Stimulated activated CD8-positive, alpha-beta memory T cell treated with anti-CD3 and anti-CD28 coated beads, Interleukin-12 subunit alpha, Interleukin-12 subunit beta, amount 100 ng/mL, for 1 hour (primary cell): ENCODE results near the gene FFAR2.
"Not testable (repeated sequence)": the region's sequence is repeated elsewhere in the genome, so short reads cannot be mapped to it uniquely, and the experiment has no call there.

Experiments
- DNase-seq: peaks from one replicate; pipeline ENCODE4 v3.0.0-alpha.2; 2020; ENCODE audit warnings: low read depth

The FFAR2 gene

DNA sequence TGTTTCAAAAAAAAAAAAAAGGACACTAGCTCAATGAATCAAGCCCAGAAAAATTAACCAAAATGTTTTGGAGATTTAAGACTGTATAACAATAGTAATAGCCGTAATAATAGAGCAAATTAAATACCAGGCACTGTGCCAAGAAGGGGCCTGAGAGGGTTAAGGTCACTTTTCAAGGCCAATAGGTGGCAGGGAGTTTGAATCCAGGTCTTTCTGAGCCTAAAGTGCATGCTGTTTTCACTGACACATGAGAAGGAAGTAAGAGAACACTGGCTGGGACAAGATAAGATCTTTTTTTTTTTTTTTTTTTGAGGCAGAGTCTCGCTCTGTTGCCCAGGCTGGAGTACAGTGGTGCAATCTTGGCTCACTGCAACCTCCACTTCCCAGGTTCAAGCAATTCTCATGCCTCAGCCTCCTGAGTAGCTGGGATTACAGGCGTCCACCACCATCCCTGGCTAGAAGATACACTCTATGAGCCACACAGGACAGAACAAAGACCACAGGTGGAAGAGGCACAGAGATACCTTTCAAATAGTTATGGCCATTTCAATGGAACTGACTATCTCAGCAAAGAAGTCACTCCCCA lies 7.7 kb downstream of the FFAR2 start:
- no peak for DNase-seq

DNA sequence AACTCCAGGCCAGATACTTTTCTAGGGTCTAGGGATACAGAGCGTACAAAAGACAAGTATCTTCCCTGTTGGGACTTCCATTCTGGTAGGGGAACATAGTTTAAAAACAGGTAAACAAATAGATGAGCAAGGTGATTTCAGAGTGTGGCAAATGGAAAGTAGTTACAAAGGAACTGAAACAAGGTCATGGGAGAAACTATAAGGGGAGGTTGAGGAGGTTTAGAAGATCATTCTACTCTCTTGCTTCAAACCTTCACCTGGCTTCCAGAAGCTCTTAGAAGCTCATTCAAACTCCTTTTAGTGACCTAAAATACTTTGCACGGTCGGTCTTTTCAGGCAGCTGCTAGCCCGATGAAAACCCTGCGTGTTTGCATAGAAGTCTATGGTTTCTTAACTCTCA lies 9.1 kb downstream of the FFAR2 start:
- no peak for DNase-seq

DNA sequence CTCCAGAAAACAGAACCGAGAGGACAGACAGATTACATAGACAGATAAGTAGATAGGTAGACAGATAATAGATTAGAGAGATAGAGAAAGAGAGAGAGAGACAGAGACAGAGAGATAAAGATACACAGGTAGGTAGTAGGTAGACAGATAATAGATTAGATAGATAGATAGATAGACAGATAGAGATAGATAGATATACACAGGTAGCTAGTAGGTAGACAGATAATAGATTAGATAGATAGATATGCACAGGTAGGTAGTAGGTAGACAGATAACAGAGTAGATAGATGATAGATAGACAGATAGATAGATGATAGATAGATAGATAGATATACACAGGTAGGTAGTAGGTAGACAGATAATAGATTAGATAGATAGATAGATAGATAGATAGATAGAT lies 10.1 kb downstream of the FFAR2 start:
- no peak for DNase-seq

DNA sequence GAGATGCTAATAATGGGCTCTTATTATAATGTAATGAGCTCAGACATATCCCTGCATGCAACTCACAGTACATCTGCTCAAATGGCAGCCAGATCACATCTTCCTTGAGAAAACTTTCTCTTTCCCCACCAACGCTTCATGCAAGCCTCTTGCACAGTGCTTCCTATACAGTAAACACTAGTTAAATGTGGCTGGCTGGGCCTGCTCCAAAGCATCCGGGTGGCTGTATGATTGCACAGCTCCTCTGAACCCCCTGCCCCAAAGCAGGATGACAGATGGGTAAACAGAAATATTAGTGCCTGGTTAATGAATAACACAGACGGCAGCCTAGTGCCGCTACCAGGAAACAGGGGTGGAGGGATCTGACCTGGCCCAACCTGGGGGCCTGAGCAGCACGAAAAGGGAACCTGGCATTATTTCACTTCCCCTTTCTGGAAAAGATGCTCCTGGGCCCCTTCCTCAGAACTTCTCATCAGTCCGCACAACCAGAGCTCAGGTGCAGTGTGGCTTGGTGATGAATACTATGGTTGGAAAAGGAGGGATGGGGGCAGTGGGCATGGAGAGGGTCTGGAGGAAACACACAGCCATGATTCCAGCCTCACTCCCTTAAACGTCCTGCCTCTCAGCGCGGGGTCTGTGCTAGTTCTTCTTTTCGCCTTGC lies 10.8 kb downstream of the FFAR2 start:
- no peak for DNase-seq

DNA sequence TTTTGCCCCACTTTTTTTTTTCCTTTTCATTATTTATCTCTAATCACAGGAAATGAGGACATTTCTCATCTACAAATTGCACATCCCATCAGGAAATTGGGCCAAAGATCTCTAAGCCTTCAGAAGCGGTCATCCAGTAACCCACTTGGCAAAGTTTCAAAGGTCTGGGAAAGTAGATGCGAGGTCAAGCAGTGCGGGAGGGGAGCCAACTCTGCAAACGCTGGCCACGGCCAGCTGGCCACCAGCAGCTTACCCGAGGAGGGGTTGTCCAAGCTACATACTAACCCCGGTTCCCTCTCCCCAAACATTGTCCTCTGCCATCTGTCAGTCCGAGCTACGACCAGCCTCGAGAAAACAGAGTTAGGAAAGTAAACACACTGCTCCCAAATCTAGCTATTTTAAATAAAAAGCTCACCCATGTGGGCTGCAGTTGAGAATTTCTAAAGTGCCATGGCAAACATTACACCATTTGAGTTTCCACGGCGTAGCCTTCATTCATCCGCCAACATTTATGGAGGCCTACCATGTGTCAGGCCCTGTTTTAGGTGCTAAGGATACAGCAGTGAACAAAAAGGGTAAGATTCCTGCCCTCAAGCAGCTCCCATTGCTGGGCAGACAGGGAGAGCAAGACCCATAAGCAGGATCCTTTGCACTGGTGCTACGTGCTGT lies 11.5 kb downstream of the FFAR2 start:
- no peak for DNase-seq

DNA sequence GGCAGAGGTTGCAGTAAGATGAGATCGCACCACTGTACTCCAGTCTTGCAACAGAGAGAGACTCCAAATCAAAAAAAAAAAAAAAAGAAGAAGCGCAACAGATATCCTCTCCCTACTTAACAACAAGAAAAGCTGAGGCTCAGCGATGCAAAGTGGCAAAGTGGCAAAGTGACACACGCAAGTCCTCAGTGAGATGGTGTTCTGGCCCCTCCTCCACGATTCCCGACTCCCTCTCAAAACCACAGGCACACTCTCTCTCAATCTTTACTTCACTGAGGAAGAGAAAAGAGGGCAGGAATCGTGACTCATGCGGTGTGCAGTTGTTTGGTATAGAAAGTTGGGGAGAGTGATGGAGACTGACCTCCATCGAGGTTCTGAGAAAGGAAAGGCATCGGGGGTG lies 12.6 kb downstream of the FFAR2 start:
- DNase-seq: no peak

DNA sequence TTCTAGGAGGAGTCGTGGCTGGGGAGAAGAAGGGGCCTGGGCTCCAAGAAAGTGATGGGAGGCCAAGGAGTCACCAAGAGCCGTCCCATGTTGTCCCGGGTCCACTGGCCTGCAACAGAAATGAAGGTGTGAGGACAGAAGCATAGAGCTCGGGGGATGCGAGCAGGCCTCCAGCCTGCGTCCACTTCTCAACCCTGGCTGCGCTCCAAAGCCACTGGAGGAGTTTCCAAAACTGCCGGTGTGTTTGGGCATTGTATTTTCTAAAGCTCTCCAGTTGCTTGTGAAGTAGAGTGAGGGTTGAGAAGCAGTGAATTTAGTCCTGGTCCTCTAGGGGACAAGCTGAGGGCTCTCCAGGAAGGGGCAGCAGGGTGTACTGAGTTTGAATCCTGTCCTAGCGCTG lies 13.0 kb downstream of the FFAR2 start:
- no peak for DNase-seq

DNA sequence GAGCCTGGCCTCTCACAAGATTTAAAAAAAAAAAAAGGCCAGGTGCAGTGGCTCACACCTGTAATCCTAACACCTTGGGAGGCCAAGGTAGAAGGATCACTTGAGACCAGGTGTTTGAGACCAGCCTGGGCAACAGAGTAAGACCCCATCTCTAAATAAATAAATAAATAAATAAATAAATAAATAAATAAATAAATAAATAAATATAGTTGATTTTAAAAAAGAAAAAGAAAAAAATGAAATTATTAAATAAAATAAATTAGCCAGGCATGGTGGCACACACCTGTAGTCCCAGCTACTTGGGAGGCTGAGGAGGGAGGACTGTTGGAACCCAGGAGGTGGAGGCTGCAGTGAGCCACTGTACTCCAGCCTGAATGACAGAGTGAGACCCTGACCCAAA lies 13.7 kb downstream of the FFAR2 start:
- DNase-seq: not testable (repeated sequence)

DNA sequence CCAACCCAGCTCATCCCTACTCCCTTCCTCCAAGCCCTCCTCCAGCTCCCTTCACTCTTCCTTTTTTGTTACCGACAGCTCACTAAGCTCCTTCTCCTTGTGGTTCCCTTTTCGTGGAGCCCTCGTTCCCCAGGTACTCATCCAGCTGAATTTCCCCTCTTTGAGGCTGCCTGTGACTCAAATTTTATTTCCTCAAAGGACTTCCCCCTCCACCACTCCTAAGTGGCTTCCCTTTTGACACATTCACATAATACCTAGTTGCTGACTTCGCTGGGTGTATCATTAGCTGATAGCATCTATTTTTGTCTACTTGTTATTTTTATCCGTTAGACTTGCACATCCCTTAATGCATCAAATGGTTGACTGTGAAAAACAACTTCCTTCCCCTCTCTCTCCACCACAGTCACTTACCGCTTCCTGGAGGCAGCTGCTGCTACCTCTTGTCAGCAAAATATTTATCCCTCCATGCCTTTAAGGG lies 14.5 kb downstream of the FFAR2 start:
- DNase-seq: peak; percentile 31

DNA sequence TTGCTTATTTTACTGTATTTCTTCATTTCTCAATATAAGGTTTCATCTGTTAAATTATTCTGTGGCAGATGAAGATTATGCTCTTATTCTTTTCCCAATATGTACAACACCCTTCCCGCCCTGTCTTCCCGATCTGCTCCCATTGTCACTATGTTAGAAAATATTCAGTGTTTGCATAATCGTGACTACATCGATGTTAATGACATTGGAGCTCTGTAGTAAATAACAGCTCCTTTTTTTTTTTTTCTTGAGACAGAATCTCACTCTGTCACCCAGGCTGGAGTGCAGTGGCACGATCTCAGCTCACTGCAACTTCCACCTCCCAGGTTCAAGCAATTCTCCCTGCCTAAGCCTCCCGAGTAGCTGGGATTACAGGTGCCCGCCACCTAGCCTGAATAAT lies 14.9 kb downstream of the FFAR2 start:
- DNase-seq: not testable (repeated sequence)

DNA sequence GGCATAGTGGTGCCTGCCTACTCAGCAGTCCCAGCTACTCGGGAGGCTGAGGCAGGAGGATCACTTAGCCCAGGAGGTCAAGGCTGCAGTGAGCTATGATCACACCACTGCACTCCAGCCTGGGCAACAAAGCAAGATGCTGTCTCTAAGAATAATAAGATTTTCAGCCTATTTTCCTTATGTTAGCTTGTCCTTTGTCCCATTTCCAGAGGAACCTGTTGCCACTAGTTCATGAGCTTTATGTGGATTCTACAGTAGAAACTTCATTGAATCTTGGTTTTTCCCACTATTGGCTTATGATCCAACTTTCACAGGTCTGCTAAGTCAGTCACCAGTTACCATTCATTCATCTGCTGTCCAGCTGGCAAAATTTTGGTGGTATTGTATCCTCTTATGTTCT lies 18.2 kb downstream of the FFAR2 start:
- no peak for DNase-seq

DNA sequence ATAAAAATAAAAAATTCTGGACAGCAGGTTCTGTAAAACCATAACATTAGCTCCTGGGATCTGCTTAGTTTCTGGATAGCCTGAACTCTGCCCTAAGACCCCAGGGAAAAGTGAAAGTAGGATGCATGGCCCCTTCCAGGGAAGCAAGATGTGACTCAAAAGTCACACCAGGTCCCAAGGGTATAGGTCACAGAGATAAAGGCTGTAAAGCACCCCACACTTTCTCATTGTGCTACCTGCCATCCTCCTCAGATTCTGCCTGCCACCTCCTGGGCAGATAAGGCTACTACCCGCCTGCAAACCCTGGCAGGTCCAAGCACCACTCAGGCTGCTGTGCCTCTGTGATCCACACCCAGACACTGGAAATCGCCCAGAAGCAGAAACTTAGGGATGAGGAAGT lies 20.6 kb downstream of the FFAR2 start:
- DNase-seq: peak; percentile 43

DNA sequence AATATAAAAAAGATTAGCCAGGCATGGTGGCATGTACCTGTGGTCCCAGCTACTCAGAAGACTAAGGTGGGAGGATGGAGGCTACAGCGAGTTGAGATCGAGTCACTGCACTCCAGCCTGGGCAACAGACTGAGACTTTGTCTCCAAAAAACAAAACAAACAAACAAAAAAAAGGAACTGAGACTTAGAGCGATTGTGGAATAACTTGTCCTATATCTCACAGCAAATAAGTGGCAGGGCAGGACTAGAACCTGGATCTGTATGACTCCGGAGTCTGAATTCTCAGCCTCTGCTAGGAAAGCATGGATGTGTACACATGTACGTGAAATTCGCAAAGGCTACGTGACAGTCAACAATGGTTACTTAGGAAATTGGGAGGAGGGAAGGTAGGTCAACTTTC lies 22.1 kb downstream of the FFAR2 start:
- no peak for DNase-seq

DNA sequence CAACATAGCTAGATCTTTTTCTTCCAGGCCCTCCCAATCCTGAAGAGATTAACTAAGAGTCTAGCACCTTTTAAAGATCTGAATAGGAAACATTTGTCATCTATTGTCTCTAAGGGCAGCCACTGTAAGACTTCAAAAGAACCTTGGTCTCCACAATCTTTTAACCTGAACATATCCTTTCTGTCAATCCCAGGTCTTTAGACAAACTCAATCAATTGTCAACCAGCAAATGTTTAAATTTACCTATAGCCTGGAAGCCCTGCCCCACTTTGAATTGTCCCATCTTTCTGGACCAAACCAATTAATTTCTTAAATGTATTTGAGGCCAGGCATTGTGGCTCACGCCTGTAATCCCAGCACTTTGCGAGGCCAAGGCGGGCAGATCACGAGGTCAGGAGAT lies 23.0 kb downstream of the FFAR2 start:
- DNase-seq: not testable (repeated sequence)

DNA sequence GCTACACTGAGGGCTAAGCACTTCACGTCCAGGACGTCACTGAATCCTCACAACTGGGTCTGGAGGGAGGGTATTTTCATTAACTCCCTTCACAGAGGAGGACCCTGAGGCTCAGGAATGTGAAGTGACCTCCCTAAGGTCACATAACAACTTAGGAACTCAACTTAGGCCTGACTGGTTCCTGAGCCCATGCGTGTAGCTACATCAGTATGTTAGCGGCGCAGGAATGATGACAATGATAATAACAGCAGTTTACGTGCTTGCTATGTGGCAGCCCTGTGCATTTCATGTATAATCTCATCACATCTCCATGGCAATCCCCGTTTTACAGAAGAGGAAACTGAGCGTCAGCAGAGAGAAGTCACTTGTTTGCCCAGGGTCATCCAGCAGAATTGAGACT lies 23.9 kb downstream of the FFAR2 start:
- no peak for DNase-seq

DNA sequence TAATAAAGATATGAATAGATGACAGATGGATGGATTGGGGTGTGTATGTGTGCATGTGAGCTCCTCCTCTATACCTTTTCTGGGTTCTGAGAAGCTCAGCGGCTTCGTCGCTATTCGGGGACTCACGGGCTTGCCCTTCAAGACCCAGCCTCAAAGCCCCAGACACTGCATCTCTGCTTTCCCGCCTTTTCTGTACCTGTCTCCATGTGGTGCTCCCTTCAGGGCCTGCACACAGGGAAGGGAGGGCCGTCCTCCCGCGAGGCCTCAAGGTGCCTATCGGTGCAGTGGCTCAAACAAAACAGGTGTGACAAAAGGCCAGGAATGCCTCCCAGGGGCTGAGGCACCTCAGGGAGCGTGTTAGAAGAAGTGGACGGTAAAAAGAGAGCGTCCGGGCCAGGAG lies 26.0 kb downstream of the FFAR2 start:
- DNase-seq: no peak

DNA sequence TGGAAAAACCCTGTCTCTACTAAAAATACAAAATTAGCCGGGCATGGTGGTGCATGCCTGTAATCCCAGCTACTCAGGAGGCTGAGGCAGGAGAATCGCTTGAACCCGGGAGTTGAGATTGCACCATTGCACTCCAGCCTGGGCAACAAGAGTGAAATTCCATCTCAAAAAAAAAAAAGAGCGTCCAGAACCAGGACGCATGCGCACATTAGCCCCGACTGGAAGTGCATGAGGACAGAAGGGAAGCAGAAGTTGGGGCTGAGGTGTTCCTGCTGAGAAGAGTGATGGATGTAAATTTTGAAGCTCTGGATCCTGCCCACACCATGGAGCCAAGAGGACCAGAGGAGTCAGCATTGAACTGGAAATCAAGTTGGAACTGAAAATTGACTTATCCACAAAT lies 26.5 kb downstream of the FFAR2 start:
- DNase-seq: not testable (repeated sequence)

DNA sequence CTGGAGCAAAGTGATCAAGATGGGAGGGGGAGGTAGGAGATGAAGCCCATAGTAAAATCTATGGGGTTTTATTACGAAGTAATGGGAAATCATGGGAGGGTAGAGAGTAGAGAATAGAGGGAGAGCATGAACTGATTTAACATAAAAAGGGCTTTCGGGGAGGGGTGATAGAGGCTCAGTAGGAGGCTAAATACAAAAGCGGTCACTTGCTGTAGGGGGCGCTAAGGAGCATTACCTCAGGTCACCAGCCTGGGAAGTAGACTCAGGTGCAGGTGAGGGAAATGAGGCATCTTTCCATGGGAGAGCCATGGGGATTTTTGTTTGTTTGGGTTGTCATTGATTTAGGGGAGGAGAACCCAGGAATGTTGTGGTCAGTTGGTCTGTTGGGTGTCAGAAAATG lies 28.1 kb downstream of the FFAR2 start:
- DNase-seq: no peak

DNA sequence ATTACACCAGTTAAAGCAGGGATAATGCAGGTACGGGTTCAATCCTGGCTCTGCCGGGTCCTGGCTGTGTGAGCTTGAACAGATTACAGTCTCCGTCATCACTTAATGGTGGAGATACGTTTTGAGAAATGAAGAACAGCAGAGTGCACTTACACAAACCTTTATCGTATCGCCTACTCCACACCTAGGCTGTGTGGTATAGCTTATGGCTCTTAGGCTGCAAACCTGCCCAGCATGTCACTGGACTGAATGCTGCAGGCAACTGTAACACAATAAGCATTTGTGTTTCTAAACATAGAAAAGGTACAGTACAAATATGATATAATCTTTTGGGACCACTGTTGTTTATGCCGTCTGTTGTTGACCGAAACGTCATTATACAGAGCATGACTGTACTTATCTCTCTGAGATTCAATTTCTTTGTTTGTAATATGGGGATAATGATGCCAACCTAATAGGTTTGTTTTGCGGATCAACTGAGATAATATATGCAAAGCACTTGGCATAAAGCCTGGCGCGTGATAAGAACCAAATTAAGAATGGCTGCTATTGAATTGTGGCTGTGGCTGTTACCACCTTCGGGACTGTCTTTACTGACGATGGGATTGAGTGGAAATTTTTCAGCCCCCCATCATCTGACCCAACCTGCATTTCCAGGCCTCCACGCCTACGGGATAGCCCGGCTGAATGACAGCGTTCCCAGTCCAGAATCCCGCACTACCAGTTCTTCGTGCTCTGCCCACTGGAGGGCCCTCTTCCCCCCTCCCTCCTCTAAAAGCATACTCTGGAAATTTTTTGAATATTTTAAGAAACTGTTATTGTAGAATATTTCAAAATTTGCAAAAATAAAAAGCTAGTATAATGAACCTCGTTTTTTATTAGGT lies 31.0 kb downstream of the FFAR2 start:
- no peak for DNase-seq

DNA sequence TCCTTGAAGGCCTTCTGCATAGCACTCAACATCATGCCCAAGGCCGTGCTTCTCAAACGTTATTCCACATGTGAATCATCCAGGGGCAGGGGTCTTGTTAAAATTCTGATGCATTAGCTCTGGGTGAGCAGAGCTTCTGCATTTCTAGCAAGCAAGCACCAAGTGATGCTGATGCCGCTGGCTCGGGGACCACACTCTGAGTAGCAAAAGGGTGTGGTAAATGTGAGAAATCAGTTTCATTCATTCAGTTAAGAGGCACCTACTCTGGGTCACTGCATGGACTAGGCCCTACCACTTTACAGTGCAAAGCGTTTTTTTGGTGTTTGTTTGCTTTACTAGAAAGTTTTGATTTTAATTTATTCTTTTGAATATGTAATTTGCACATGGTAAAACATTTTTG lies 35.0 kb downstream of the FFAR2 start:
- no peak for DNase-seq

DNA sequence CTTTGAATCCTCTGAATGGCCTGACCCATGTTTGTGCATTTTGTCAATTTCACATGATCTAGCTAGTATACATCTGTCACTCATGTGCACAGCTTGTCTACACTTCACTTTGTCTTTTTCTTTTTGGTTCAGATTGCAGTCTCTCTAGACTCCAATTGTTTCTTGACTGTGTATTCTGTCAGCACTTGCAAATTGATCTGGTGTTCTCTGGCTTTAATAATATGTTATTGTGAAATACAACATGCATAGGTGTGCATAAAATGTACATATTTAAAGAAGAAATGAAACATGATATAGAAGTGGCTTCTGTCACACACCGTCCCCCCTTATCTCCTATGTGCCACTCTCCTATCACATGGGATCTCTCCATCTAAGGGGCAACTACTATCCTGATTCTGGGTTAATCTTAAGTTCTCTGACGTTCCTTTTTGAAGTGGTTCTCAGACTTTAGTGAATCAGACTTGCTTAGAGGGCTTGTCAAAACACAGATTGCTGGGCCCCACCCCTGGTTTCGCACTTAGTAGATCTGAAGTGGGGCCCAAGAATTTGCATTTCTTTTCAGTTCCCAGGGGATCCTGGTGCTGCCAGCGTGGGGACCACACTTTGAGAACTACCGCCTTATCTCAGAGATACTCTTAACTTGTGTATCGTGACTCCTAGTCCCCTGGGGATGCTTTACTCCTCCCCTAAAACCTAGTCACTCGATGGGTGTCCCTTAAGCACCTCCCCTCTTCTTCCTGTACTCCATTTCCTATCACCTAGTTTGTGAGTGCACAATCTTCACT lies 36.4 kb downstream of the FFAR2 start:
- DNase-seq: no peak

DNA sequence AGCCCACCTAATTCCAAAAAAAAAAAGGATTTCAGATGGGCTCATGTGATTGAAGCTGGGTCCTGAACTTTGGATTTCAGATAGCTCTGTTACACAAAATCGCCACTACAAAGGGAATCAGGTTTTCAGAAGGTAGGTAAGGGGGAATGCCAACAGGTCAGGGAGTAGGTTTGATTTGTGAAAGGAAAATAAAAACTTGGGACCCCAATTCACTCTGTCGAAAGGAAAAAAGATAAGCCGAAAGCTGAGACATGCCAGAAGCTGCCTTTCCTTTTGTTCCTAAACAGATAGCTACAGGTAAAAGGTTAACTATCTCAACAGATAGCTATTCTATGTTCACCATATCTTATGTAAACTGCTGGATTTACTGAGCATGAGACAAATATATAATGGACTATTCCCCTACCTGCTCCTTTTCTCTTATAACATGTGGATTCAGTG lies 38.2 kb downstream of the FFAR2 start:
- DNase-seq: no peak
